Stimulated activated effector memory CD8-positive, alpha-beta T cell treated with anti-CD3 and anti-CD28 coated beads, Interleukin-12 subunit alpha, Interleukin-12 subunit beta, amount 100 ng/mL, for 72 hours (primary cell): ENCODE measurements around the gene NDUFV3.

Experiments used
- ATAC-seq: fragments of 150-1000 bp; cut with Tn5 transposase; 2 replicates; pipeline ENCODE4 v1.10.0; 2021
- DNase-seq, 2 donors: peaks; one replicate each; pipeline ENCODE4 v3.0.0; 2021 to 2022; ENCODE audit warnings: low spot score in 2 of 2
- H3K27ac Mint-ChIP-seq: one replicate; pipeline ENCODE4 v1.8.0; 2022; ENCODE audit warnings: mild to moderate bottlenecking, mixed read lengths
- H3K36me3 Mint-ChIP-seq: one replicate; pipeline ENCODE4 v1.8.0; 2022; ENCODE audit warnings: mild to moderate bottlenecking, mixed read lengths
- H3K4me1 Mint-ChIP-seq: one replicate; pipeline ENCODE4 v1.8.0; 2022; ENCODE audit warnings: mixed read lengths
- H3K4me3 Mint-ChIP-seq: one replicate; pipeline ENCODE4 v1.8.0; 2022; ENCODE audit warnings: mild to moderate bottlenecking, mixed read lengths
- H3K9me3 Mint-ChIP-seq: one replicate; pipeline ENCODE4 v1.8.0; 2022; ENCODE audit warnings: mixed read lengths

NDUFV3 gene

GRCh38 chr21:42959728-42960127, 66.6 kb downstream of the NDUFV3 start:
- Mint-ChIP-seq H3K4me3 (no peak overlapping the region), H3K27ac (no peak overlapping the region), H3K4me1 (peaks cover 6% of the 10 kb centered on the region), H3K36me3 (no peaks in the 10 kb centered on the region), H3K9me3 (no peaks in the 10 kb centered on the region)
- ATAC-seq (no peak), DNase-seq (no peak)

- H3K36me3 Mint-ChIP-seq, result no peaks in the 10 kb centered on the region
- no peak for ATAC-seq
- H3K27ac Mint-ChIP-seq, result no peak overlapping the region
- H3K4me1 Mint-ChIP-seq, result peaks cover 6% of the 10 kb centered on the region
- DNase-seq, result no peak
- no peaks in the 10 kb centered on the region for H3K9me3 Mint-ChIP-seq
- no peak overlapping the region for H3K4me3 Mint-ChIP-seq
Observed at GRCh38 chr21:42962380-42963007, 69.4 kb downstream of the NDUFV3 start.
